Measurements from ENCODE around the gene PCBD1. TPM values are rescaled to one million over a fixed set of nuclear protein-coding genes. Genes with fewer than 3 reads are reported as not detected.

PCBD1 gene
- total RNA-seq, 4 donors from 2014 or later: 31.0 to 57.8 (median 52.4) TPM

GRCh38 chr10:70834021-70834420 lies 54.3 kb downstream of the PCBD1 start:
- no peaks in the 10 kb centered on the region for H3K27me3 ChIP-seq
- ATAC-seq (no peak), DNase-seq (no peak)
- H3K9me3 ChIP-seq: no peaks in the 10 kb centered on the region
- H3K27ac ChIP-seq: no peak overlapping the region
- in situ Hi-C loops (cut with MboI; ENCODE audit: low sequenced_read_pairs in 4 of 4): no loop called here
- H3K36me3 ChIP-seq: no peaks in the 10 kb centered on the region
- no peak overlapping the region for H3K4me3 ChIP-seq
- H3K4me1 ChIP-seq: peaks cover 12 to 15% of the 10 kb centered on the region in 2 donors
- TF ChIP-seq CTCF (IDR thresholded peaks at IDR 0.05 in 4 of 5, conservative IDR thresholded peaks at IDR 0.05 in 1 of 5) (no peak), POLR2A (IDR thresholded peaks at IDR 0.05) (no peak)
- intact Hi-C loops (cut with DNase I; ENCODE audit: low total_unique reads): no loop called here

GRCh38 chr10:70833601-70834000 lies 54.8 kb downstream of the PCBD1 start:
- TF ChIP-seq CTCF (IDR thresholded peaks at IDR 0.05 in 4 of 5, conservative IDR thresholded peaks at IDR 0.05 in 1 of 5) (no peak), POLR2A (IDR thresholded peaks at IDR 0.05) (no peak)

More at GRCh38 chr10:70833601-70834000, 54.8 kb downstream of the PCBD1 start:
- Histone ChIP-seq H3K27ac (no peak overlapping the region), H3K27me3 (no peaks in the 10 kb centered on the region), H3K4me1 (peaks cover 16 to 20% of the 10 kb centered on the region in 2 donors), H3K36me3 (no peaks in the 10 kb centered on the region), H3K4me3 (no peak overlapping the region), H3K9me3 (no peaks in the 10 kb centered on the region)
- ATAC-seq: no peak
- in situ Hi-C loops (cut with MboI; ENCODE audit: low sequenced_read_pairs in 4 of 4): no loop called here
- no peak for DNase-seq
- intact Hi-C loops (cut with DNase I; ENCODE audit: low total_unique reads): no loop called here

Other genes starting within 250 kb of the PCBD1 start
- under 1 TPM in 1 of 4 donors, not detected in 3; 0.10 TPM for gene ADAMTS14, start 216.1 kb downstream of the PCBD1 start, total RNA-seq
- not detected for gene TBATA, start 103.2 kb downstream of the PCBD1 start, total RNA-seq
- 10 to 100 TPM in 3 of 4 donors, 1 to 10 TPM in 1; 6.5 to 17.1 (median 11.3) TPM for gene SGPL1, start 72.6 kb downstream of the PCBD1 start, total RNA-seq

All from gastrocnemius medialis (tissue), 4 donors.